Colonic mucosa (tissue), 4 donors: ENCODE measurements around the gene DAP. TPM values are rescaled to one million over a fixed set of nuclear protein-coding genes. Genes with fewer than 3 reads are reported as not detected.

Source experiments
- DNase-seq: peaks from one replicate; pipeline ENCODE4 v3.0.0-alpha.2; 2020
- H3K27ac ChIP-seq: fragments of 200-600 bp; one replicate; pipeline ENCODE4 v1.8.0; 2021
- H3K27me3 ChIP-seq: fragments of 200-600 bp; one replicate; pipeline ENCODE4 v1.8.0; 2021
- H3K36me3 ChIP-seq: fragments of 200-600 bp; one replicate; pipeline ENCODE4 v1.8.0; 2021
- H3K4me1 ChIP-seq: fragments of 200-600 bp; one replicate; pipeline ENCODE4 v1.8.0; 2021; ENCODE audit warnings: mild to moderate bottlenecking
- H3K4me3 ChIP-seq: fragments of 200-600 bp; one replicate; pipeline ENCODE4 v1.8.0; 2021
- H3K9ac ChIP-seq, 2 donors: one replicate each; pipeline ENCODE4 v1.7.0; 2013; ENCODE audit warnings: control low read depth in 2 of 2, low read depth in 2 of 2, low read length in 2 of 2
- H3K9me3 ChIP-seq: fragments of 200-600 bp; one replicate; pipeline ENCODE4 v1.8.0; 2021
- intact Hi-C: fragments of 100-400 bp; cut with DNase I; formaldehyde crosslinking; loops from one replicate; pipeline ENCODE4 v1.14.1; 2022
- total RNA-seq, 2 donors: library from RNA; stranded (reverse); fragmentation: NEBNext Ultra II Directional in 1 of 2; extraction: Animal tissue kit (Norgen Biotek cat#: 25700) in 1 of 2; gene quantifications; one replicate each; pipeline ENCODE4 v1.2.1, GENCODE V29; 2021
- TF ChIP-seq, protein P1 (sequence below): fragments of 200-600 bp; IDR thresholded peaks from one replicate; pipeline ENCODE4 v1.8.0; 2022; ENCODE audit warnings: antibody characterized with exemption, mild to moderate bottlenecking
- donor health status: healthy.
- donor health status: DM: no; HTN: no; CAD: no.
- donor health status: DM: no; HTN: no; CAD: no.

Gene DAP
- total RNA-seq, 2 donors from 2014 or later = 106 to 133 TPM

DNA sequence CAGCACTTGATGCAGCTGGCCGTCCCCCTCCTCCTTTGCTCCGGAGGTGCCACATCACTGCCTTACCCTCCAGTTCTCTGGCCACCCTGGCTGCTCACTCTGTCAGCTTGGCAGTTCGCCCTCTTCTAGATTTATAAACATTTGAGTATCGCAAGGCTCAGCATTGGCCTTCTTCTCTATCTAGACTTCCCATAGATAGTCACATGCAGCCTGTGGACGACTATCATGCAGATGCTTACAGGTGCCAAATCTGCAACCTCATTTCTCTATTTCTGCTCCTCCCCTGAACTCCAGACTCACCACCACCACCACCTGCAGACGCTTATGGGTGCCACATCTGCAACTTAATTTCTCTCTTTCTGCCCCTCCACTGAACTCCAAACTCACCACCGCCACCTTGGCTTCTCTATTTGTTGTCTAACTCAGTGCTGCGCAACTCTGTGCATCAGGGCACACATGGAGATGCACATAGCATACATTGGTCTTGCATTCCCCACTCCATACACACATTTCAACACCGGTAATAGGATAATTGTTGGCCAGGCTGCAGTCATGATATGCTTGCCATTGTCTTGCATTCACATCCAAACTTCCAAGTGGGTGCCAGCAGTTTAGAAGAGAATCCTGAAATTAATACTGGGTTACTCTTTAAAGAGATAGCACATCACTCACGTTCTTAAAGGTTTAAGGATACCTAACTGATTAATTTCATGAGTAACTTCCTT lies 1.9 kb upstream of the DAP start:
- Histone ChIP-seq H3K27ac (peak overlapping the region; percentile 83), H3K27me3 (no peaks in the 10 kb centered on the region), H3K9ac (no peak overlapping the region), H3K4me1 (peaks cover 6% of the 10 kb centered on the region), H3K36me3 (no peaks in the 10 kb centered on the region), H3K4me3 (no peak overlapping the region), H3K9me3 (no peaks in the 10 kb centered on the region)
- intact Hi-C loops = no loop called here
- TF ChIP-seq, protein P1, sequence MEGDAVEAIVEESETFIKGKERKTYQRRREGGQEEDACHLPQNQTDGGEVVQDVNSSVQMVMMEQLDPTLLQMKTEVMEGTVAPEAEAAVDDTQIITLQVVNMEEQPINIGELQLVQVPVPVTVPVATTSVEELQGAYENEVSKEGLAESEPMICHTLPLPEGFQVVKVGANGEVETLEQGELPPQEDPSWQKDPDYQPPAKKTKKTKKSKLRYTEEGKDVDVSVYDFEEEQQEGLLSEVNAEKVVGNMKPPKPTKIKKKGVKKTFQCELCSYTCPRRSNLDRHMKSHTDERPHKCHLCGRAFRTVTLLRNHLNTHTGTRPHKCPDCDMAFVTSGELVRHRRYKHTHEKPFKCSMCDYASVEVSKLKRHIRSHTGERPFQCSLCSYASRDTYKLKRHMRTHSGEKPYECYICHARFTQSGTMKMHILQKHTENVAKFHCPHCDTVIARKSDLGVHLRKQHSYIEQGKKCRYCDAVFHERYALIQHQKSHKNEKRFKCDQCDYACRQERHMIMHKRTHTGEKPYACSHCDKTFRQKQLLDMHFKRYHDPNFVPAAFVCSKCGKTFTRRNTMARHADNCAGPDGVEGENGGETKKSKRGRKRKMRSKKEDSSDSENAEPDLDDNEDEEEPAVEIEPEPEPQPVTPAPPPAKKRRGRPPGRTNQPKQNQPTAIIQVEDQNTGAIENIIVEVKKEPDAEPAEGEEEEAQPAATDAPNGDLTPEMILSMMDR = no peak
- no peak for DNase-seq

DNA sequence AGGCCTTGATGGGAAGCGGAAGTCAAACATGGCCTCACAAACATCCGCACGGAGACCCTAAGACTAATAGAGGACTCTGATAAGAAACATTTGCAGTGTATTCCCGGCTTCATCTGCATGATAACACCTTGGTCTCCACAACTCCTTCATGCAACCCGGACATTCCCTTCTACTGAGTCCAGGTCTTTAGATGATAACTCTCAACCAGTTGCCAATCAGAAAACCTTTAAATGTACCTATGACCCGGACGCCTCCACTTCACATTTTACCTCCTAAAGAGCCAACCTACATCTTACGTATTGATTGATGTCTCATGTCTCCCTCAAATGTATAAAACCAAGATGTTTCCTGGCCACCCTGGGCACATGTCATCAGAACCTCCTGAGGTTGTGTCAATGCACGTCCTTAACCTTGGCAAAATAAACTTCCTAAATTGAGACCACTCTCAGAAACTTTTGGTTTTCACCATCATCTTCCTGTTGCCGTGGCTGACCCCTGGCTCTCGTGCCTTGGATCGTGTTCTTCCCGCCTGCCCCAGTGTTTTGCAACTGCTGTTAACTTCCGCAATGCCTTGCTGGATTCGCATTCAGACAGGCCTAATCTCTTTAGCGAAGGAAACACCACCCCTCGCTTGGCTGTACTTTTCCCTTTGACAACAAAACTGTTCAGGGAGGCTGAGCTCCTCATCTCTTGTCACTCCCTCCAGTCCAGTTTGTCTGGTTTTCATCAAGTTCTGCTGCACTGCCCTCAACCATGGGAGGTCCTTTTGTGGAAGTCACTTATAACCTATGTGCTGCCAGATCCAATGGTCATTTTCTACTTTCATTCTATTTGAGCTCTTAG lies 1.1 kb upstream of the DAP start:
- TF ChIP-seq, protein P1 = no peak
- intact Hi-C loops = no loop called here
- DNase-seq = peak; percentile 44
- peak overlapping the region; percentile 83 for H3K27ac ChIP-seq
- H3K9me3 ChIP-seq = no peaks in the 10 kb centered on the region
- peak overlapping the region; percentile 81 to 94 for H3K9ac ChIP-seq
- H3K36me3 ChIP-seq = no peaks in the 10 kb centered on the region
- no peaks in the 10 kb centered on the region for H3K27me3 ChIP-seq
- peak overlapping the region; percentile 61 for H3K4me3 ChIP-seq
- H3K4me1 ChIP-seq = peaks cover 6% of the 10 kb centered on the region

DNA sequence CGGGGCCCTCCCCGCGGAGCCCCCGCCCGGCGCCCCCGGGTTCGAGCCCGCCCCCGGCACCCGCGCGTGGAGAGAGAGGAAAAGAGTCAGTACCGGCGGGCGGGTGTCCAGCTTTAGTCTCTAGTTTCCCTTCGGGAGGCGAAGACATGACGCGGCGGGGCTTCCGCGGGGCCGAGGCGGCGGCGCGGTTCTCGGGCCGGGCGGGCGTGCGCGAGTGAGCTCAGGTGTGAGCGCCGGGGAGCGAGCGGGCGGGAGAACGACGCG lies 181 bp downstream of the DAP start:
- intact Hi-C loops = no loop called here
- no peak for DNase-seq
- H3K27me3 ChIP-seq = no peaks in the 10 kb centered on the region
- TF ChIP-seq, protein P1 = no peak
- H3K4me3 ChIP-seq = peak overlapping the region; percentile 46
- H3K9me3 ChIP-seq = no peaks in the 10 kb centered on the region
- no peaks in the 10 kb centered on the region for H3K36me3 ChIP-seq
- H3K27ac ChIP-seq = peak overlapping the region; percentile 90
- peak overlapping the region in 1 of 2 donors; percentile 80 for H3K9ac ChIP-seq
- H3K4me1 ChIP-seq = peaks cover 6% of the 10 kb centered on the region

DNA sequence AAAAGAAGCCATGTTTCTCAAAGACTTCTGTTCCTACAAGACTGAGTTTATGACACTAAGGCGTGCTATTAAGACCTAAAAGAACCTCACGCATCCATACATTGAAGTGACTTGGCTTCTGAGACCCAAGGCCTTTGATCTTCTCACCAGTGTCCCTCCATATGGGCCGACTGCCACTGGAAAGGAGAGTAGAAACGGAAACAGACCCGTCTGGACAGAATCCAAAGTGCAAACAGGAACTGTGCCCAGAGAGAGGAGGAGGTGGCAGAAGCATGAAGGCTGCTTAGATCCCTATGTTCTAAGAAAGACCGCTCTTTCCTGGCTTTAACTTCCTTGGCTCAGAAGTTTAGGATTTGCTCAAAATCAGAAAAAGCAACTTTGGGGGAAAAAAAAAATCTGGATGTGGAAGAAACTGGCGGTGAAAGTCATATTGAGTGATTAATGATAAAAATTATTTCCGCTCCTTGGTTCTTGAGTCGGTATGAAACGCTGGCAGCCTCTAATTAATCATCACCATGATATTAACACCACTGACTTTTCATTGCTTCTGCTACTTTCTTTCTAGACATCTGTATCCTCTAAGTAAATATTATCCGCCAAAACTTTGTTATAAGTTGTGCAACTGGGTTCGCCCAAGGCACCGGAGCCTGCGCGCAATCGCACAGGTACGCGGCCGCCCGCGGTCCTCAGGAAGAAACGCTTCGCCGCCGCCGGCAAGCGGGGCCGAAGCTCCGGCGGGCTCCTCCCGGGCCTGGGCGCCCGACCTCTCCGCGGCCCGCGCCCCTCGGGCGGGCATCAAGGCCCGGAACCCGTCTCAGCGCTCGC lies 726 bp downstream of the DAP start:
- no peaks in the 10 kb centered on the region for H3K36me3 ChIP-seq
- peak overlapping the region; percentile 46 for H3K4me3 ChIP-seq
- TF ChIP-seq, protein P1 = no peak
- DNase-seq = peak; percentile 78
- intact Hi-C loops = no loop called here
- no peaks in the 10 kb centered on the region for H3K27me3 ChIP-seq
- peak overlapping the region; percentile 58 to 80 for H3K9ac ChIP-seq
- peaks cover 6% of the 10 kb centered on the region for H3K4me1 ChIP-seq
- H3K27ac ChIP-seq = peak overlapping the region; percentile 90
- H3K9me3 ChIP-seq = no peaks in the 10 kb centered on the region

DNA sequence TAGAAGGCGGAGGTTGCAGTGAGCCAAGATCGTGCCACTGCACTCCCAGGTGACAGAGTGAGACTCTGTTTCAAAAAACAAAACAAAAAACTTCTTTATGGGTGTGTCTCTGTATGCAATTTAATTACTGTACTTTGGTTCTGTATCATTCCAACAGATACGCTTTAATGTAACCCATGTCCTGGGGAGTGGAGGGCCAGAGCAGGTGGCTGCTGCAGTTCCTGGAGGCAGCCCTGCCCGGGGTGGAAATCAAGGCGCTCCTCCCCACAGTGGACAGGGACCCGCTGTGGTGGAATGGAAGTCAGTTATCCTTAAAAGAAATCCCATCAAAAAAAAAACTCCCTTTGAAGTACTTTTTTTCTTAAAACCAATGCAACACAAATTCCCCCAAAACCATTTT lies 1.9 kb downstream of the DAP start:
- H3K4me1 ChIP-seq = peaks cover 6% of the 10 kb centered on the region
- DNase-seq = peak; percentile 67
- no peaks in the 10 kb centered on the region for H3K36me3 ChIP-seq
- H3K27me3 ChIP-seq = no peaks in the 10 kb centered on the region
- TF ChIP-seq, protein P1 = no peak
- no peak overlapping the region for H3K4me3 ChIP-seq
- no peaks in the 10 kb centered on the region for H3K9me3 ChIP-seq
- H3K27ac ChIP-seq = peak overlapping the region; percentile 90
- no peak overlapping the region for H3K9ac ChIP-seq
- intact Hi-C loops = no loop called here
